GM12801 (cell line): ENCODE measurements around the gene UTP14A.

ENCODE experiments used
- CTCF ChIP-seq: IDR thresholded peaks from one replicate; pipeline ENCODE4 v1.5.1; 2011; ENCODE audit warnings: control low read depth; ENCODE audit not compliant: insufficient read length; ENCODE audit errors: extremely low read depth

The UTP14A gene, protein sequence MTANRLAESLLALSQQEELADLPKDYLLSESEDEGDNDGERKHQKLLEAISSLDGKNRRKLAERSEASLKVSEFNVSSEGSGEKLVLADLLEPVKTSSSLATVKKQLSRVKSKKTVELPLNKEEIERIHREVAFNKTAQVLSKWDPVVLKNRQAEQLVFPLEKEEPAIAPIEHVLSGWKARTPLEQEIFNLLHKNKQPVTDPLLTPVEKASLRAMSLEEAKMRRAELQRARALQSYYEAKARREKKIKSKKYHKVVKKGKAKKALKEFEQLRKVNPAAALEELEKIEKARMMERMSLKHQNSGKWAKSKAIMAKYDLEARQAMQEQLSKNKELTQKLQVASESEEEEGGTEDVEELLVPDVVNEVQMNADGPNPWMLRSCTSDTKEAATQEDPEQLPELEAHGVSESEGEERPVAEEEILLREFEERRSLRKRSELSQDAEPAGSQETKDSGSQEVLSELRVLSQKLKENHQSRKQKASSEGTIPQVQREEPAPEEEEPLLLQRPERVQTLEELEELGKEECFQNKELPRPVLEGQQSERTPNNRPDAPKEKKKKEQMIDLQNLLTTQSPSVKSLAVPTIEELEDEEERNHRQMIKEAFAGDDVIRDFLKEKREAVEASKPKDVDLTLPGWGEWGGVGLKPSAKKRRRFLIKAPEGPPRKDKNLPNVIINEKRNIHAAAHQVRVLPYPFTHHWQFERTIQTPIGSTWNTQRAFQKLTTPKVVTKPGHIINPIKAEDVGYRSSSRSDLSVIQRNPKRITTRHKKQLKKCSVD

DNA sequence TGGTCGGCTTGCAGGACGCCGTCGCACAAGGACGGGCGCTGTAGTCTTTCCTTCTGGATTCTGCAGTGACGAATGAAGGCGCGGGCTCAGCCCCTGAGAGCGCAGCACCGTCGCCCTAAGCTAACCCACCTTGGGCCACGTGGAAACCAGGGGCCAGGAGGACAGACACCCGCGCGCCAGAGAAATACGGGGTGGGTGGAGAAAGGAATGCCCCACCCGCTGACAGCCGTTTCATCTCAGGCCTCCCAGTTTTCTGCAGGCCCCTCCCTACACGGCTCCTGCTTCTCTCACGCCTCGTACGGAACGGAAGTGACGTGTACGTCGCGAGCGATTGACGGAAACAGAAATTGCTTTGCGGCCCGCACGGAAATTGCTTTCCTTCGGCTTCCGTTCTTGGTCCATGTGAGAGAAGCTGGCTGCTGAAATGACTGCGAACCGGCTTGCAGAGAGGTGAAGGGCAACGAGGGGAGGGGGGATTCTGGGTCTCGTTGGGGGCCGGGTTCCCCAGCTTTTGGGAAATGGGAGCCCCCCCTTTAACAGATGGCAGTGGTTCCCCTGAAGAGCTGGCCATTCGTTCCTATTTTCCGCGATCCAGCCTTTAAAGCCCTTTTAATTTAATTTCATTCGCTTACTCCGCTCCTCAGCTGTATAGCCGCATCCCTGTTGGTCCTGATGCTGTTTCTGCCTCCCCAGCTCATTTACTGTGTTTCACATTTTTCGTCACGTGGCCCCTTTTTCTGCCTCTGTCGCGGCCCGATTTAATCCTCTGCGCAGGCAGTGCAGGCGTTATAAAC lies at the start of gene UTP14A:
UTP14A (plus strand) TSS at position 378 of the 794 bp plus-strand sequence; CDS start at position 425, 47 bp downstream.
- no peak for TF ChIP-seq CTCF

GRCh38 chrX:129872524-129872923 lies 33.4 kb upstream of the UTP14A start:
- TF ChIP-seq CTCF, result no peak

- no peak for TF ChIP-seq CTCF
Observed at GRCh38 chrX:129875669-129876068, 30.3 kb upstream of the UTP14A start.

DNA sequence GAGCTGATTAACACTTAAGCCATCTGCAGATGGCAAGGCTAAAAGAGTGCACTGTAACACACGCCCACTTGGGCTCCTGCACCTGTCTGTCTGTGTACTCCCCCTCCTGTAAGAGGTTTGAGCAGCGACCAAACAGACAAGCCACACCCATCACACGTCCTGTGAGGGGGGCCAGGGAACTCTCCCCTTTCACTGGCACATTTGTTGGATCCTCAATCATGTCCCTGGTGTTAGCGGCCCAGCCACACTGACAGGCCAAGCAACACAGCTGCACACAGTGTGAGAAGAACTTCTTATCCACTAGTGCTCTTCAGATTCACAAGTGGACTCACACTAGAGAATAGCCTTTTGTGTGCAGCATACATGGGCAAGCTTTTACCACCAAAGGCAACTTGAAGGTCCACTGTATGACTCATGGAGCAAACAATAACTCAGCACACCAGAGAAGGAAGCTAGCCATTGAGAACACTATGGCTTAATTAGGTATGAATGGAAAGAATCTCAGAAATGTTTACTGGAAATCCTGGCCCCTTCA lies 29.1 kb upstream of the UTP14A start:
- no peak for TF ChIP-seq CTCF

GRCh38 chrX:129877401-129877800 lies 28.6 kb upstream of the UTP14A start:
- TF ChIP-seq CTCF, result no peak

- no peak for TF ChIP-seq CTCF
Observed at GRCh38 chrX:129900054-129900453, 5.9 kb upstream of the UTP14A start.

GRCh38 chrX:129908636-129909035 lies 2.7 kb downstream of the UTP14A start:
- no peak for TF ChIP-seq CTCF
